ENCODE results near the gene CGNL1.

Gene CGNL1

GRCh38 chr15:57500979-57501576 is 124.8 kb downstream of the CGNL1 start:
- no peak for DNase-seq

GRCh38 chr15:57502116-57502515 is 125.8 kb downstream of the CGNL1 start:
- no peak for DNase-seq

GRCh38 chr15:57503051-57503702 is 126.9 kb downstream of the CGNL1 start:
- DNase-seq: no peak

GRCh38 chr15:57503911-57504598 is 127.8 kb downstream of the CGNL1 start:
- DNase-seq: no peak

- DNase-seq: no peak
Measured at GRCh38 chr15:57504599-57504940, 128.3 kb downstream of the CGNL1 start.

- DNase-seq: no peak
Measured at GRCh38 chr15:57505056-57505715, 128.9 kb downstream of the CGNL1 start.

GRCh38 chr15:57505949-57506391 is 129.7 kb downstream of the CGNL1 start:
- peak; percentile 57 for DNase-seq

- no peak for DNase-seq
Measured at GRCh38 chr15:57506422-57506821, 130.1 kb downstream of the CGNL1 start.

GRCh38 chr15:57507111-57507510 is 130.8 kb downstream of the CGNL1 start:
- DNase-seq: no peak

- no peak for DNase-seq
Measured at GRCh38 chr15:57509126-57509525, 132.8 kb downstream of the CGNL1 start.

GRCh38 chr15:57509965-57510364 is 133.7 kb downstream of the CGNL1 start:
- DNase-seq: no peak

GRCh38 chr15:57510647-57511046 is 134.3 kb downstream of the CGNL1 start:
- DNase-seq: peak; percentile 84

- DNase-seq: no peak
Measured at GRCh38 chr15:57516327-57517029, 140.2 kb downstream of the CGNL1 start.

GRCh38 chr15:57517030-57517671 is 140.8 kb downstream of the CGNL1 start:
- no peak for DNase-seq

GRCh38 chr15:57518779-57519405 is 142.6 kb downstream of the CGNL1 start:
- DNase-seq: no peak

GRCh38 chr15:57519806-57520205 is 143.5 kb downstream of the CGNL1 start:
- no peak for DNase-seq

- no peak for DNase-seq
Measured at GRCh38 chr15:57521503-57521902, 145.2 kb downstream of the CGNL1 start.

GRCh38 chr15:57522148-57522547 is 145.8 kb downstream of the CGNL1 start:
- DNase-seq: peak; percentile 22

GRCh38 chr15:57525581-57525980 is 149.3 kb downstream of the CGNL1 start:
- no peak for DNase-seq

- no peak for DNase-seq
Measured at GRCh38 chr15:57526076-57526475, 149.8 kb downstream of the CGNL1 start.

- no peak for DNase-seq
Measured at GRCh38 chr15:57526615-57527014, 150.3 kb downstream of the CGNL1 start.
